Pulmonary artery endothelial cell (primary cell): ENCODE data around the gene GLRX5. TPM values are rescaled to one million over a fixed set of nuclear protein-coding genes. Genes with fewer than 3 reads are reported as not detected.

ENCODE experiments used
- DNase-seq: peaks from one replicate; pipeline ENCODE4 v3.0.0-alpha.2; 2011; ENCODE audit warnings: low read depth, low spot score
- total RNA-seq: library from RNA; depleted of rRNA; stranded (reverse); fragments of >200 nt; gene quantifications from 2 replicates; pipeline ENCODE4 v1.2.3, GENCODE V29; 2014

GLRX5 gene
- 63.7 and 65.7 TPM in 2 replicates for total RNA-seq

GRCh38 chr14:95534299-95535225 is at the start of gene GLRX5:
TSS of gene GLRX5 (plus strand) at chr14:95535050. CDS start at chr14:95535090, 40 bp downstream.
- peak; percentile 100 for DNase-seq

DNA sequence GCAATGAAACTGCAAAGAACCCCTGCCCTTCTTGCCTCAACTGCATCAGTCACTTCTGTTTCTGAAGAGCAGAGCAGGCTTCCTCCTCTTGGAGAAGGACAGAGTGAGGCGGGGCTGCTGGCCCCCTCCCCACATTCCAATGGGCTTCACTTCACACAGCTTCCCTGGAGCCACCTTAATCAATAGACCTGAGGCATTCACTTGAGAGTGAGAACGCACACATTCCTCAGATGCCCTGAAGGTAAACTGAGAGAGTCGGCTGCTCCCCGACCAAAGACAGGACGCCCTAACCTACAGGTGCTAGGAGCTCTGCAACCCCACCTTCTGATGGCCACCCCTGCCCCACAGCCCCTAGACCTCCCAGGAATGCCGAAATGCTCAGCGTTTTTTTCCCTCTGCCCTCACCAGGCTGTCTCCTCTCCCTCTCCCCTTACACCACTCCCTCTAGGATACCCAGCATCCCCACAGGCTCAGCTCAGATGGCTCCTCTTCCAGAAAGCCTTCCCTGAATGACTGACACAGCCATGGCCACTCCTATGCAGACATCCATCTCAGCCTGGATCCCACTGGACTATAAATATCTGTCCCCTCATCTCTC is 49.5 kb upstream of the GLRX5 start:
- DNase-seq: no peak

- no peak for DNase-seq
Measured at GRCh38 chr14:95486875-95487668, 47.8 kb upstream of the GLRX5 start.

GRCh38 chr14:95487669-95488084 is 47.2 kb upstream of the GLRX5 start:
- no peak for DNase-seq

GRCh38 chr14:95488376-95489213 is 46.3 kb upstream of the GLRX5 start:
- no peak for DNase-seq

- no peak for DNase-seq
Measured at GRCh38 chr14:95489214-95490137, 45.4 kb upstream of the GLRX5 start.

GRCh38 chr14:95490138-95490509 is 44.7 kb upstream of the GLRX5 start:
- DNase-seq: no peak

DNA sequence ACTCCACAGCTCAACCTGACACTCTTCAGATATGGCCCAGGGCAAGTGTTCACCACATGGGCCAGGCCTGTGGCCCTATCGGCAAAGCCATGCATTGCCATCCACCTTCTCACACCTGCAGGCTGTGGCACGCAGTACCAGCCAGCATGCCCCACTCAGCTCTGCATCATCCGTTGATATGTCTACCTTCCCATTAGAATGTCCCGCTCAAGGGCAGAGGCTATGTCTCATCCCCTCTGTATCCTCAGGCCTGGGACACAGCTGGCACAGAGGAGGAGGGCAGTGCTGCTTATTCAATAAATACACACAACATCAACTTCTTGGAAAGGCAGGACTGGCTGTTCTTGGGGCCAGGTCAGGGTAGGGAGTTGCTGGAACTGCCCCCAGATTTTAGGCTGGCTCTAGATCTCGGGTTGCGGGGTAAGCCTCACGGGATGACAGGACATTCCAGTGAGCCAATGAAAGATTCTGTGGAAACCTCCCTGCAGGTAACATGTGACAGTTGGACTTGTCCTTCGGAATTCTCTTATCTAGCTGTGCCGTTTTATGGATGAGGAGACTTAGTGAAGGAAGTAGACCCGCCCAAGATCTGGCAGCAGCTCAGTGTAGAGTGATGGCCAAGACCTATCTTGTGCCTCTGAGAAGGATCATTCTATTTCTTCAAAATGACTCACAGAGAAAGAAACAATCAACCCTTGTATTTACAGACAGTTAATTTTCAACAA is 44.0 kb upstream of the GLRX5 start:
- no peak for DNase-seq

GRCh38 chr14:95491936-95492608 is 42.8 kb upstream of the GLRX5 start:
- DNase-seq: no peak

DNA sequence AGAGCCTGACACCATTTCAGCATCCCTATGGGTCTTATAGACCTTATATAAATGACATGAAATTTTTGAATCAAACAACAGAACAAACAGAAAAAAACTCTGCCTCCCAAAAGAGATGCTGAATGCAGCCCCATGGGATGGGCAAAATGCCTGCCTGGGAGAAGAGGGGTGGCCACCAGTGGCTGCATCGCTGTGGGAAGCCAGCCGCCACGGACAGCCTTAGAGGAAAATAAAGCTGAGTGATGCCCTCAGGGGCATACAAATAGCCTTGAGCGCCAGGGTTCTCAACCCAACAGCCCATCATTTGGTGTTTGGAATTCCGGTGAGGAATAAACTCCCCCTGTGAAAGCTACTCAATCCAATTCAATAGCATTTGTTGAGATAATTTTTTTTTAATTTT is 41.3 kb upstream of the GLRX5 start:
- no peak for DNase-seq

DNA sequence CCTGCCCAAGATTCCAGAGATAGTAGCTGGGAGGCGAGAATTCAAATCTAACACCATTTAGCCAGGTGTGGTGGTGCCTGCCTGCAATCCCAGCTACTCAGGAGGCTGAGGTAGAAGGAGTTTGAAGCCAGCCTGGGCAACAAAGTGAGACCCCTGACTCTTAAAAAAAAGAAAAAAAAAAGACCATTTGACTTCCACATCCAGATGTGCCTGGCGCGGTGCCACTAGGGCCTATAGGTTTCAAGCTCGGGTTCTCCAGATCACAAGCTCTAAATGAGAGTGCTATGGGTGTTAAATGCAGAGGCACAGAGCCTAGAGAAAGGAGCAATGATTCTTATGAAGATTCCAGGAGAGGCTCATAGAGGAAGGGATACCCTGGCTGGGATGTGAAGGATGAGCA is 40.9 kb upstream of the GLRX5 start:
- DNase-seq: no peak

GRCh38 chr14:95494456-95494855 is 40.4 kb upstream of the GLRX5 start:
- no peak for DNase-seq

- no peak for DNase-seq
Measured at GRCh38 chr14:95495076-95495475, 39.8 kb upstream of the GLRX5 start.

DNA sequence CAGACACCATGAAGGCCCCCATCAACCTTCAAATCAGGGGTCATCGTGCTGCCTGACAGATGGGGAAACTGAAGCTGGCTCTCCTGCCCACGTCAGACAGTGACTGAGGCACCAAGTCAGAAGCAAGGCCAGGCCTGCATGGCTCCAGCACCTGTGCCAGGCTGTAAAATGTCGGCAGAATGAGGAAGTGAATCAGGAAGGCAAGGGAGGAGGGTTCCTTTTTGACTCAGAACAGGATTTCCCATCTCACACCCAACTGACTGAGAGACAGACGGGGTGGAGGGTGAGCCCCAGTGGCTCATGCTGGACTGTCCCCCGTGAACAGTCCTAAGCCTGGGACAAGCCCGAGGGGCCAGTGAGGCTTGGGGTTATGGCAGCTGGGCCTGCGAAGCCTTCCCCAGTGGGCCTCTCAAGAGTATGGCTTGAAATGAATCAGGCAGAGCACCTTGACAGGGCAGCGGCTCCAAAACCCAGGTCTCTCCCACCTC is 39.3 kb upstream of the GLRX5 start:
- DNase-seq: no peak

- DNase-seq: no peak
Measured at GRCh38 chr14:95496111-95496681, 38.7 kb upstream of the GLRX5 start.

- DNase-seq: no peak
Measured at GRCh38 chr14:95496690-95497259, 38.1 kb upstream of the GLRX5 start.

- no peak for DNase-seq
Measured at GRCh38 chr14:95497561-95498011, 37.3 kb upstream of the GLRX5 start.
